HEK293T (cell line): ENCODE data around the gene SLC43A1.

Experiments
- ARNT ChIP-seq: fragments of 450-650 bp; IDR thresholded peaks from 2 replicates; pipeline ENCODE4 v1.6.1; 2017; ENCODE audit warnings: mild to moderate bottlenecking
- CTBP1 ChIP-seq: fragments of 450-650 bp; IDR thresholded peaks from 2 replicates; pipeline ENCODE4 v1.6.1; 2016; ENCODE audit warnings: borderline replicate concordance
- FOXM1 ChIP-seq: fragments of 450-650 bp; IDR thresholded peaks from 2 replicates; pipeline ENCODE4 v1.6.1; 2017; ENCODE audit warnings: mild to moderate bottlenecking, borderline replicate concordance
- HDGF ChIP-seq: fragments of 450-650 bp; IDR thresholded peaks from 2 replicates; pipeline ENCODE4 v1.6.1; 2017; ENCODE audit warnings: antibody characterized with exemption, borderline replicate concordance
- SUZ12 ChIP-seq: fragments of 450-650 bp; IDR thresholded peaks from 2 replicates; pipeline ENCODE4 v1.6.1; 2016; ENCODE audit warnings: mild to moderate bottlenecking

DNA sequence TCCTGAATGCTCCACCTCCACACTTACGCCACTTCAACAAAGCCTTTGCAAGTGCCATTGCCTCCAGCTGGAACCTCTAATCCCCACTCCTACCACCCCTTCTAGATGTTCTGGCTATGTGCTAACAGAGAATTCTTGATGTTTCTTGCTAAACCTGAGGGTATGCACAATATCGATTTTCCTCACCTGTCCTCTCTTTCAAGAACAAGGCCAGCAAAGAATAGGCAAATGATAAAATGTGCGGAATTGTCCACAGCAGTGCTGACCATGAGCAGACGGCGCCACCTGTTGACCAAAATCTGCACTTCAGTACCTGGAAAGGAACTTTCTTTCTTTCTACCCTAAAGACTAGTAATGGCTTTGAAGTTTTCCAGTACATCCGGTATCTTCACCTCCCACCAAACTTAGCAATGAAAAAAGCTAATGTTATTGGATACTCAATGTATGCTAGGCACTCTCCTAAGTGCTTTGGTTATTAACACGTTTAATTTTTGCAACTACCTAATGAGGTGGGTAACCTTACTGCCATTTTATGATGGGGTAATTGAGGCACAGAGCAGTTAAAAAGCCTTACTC is 11.6 kb upstream of the SLC43A1 start:
- TF ChIP-seq ARNT (no peak), SUZ12 (no peak), HDGF (no peak), CTBP1 (no peak), FOXM1 (no peak)
